ENCODE measurements around the gene AZI2.

The AZI2 gene

DNA sequence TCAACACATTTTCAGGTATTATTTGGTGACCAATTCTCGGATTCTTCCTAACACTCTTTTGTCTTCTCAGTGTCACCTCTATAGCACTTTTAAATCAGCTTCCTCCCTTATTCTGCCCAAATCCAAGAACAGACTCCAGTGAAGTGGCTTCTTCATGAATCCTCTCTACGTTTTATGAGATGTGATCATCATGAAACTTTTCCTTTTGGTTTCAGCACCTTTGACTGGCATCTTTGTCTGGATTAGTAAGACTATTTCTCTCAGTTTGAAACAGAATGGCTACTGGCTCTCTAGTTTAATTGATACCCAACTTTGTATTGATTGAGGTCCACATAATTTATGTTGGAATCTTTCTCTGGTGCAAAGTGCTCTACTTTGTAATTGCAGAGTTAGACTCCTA, 61.6 kb downstream of the AZI2 start:
- TF ChIP-seq, protein P1, sequence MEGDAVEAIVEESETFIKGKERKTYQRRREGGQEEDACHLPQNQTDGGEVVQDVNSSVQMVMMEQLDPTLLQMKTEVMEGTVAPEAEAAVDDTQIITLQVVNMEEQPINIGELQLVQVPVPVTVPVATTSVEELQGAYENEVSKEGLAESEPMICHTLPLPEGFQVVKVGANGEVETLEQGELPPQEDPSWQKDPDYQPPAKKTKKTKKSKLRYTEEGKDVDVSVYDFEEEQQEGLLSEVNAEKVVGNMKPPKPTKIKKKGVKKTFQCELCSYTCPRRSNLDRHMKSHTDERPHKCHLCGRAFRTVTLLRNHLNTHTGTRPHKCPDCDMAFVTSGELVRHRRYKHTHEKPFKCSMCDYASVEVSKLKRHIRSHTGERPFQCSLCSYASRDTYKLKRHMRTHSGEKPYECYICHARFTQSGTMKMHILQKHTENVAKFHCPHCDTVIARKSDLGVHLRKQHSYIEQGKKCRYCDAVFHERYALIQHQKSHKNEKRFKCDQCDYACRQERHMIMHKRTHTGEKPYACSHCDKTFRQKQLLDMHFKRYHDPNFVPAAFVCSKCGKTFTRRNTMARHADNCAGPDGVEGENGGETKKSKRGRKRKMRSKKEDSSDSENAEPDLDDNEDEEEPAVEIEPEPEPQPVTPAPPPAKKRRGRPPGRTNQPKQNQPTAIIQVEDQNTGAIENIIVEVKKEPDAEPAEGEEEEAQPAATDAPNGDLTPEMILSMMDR (conservative IDR thresholded peaks at IDR 0.05): no peak
- no peak overlapping the region for H3K27ac ChIP-seq

DNA sequence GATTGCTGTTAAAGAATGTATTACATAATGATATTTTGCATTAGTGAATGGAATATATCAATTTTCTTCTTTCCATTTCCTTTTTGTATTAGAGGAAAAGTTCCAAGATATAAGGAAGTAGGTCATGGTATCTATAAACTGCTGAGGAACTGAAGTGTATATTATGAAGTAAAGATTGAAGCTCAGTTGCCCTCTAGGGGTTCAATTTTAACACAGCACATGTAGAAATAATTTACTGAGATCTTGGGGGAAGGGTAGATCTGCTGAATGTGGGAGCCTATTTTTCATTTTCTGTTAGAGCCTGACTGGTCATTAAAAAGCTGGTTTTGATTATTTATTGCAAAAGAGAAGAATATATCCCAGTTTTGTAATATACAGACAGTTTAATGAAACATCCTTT, 62.0 kb downstream of the AZI2 start:
- TF ChIP-seq, protein P1 (conservative IDR thresholded peaks at IDR 0.05): peak; percentile 83
- H3K27ac ChIP-seq: no peak overlapping the region

DNA sequence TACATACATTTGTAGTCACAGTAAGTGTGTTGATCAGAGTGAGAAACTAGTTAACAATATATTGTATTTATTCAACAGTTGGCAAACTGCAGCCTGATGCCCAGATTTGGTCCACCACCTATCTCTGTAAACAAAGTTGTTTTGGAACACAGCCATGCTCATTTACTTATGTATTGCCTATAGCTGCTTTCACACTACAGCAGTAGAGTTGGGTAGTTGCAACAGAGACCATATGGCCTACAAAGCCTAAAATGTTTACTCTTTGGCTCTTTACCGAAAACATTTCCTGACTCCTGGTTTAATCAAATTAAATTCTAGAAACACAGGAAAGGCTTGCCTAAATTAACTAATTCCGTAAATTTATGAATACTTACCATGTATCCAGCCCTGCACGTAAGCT, 67.8 kb downstream of the AZI2 start:
- no peak overlapping the region for H3K27ac ChIP-seq
- TF ChIP-seq, protein P1 (conservative IDR thresholded peaks at IDR 0.05): no peak

DNA sequence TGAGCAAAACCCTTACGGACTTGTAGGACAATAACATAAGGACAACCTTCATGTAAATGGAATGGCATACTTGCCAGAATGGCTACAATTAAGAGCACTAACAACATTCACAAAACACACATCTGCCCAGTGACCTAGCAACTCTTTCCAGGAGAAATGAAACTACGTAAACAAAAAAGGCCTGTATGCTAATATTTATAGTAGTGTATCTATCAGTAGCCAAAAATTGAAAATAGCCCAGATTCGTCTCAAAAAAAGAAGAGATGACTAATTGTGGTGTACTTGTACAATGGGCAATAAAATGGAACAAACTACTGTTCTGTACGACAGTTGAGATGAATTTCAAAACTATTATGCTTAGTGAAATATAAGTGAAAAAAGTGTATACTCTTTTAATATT, 68.9 kb downstream of the AZI2 start:
- TF ChIP-seq, protein P1 (conservative IDR thresholded peaks at IDR 0.05): no peak
- H3K27ac ChIP-seq: no peak overlapping the region

DNA sequence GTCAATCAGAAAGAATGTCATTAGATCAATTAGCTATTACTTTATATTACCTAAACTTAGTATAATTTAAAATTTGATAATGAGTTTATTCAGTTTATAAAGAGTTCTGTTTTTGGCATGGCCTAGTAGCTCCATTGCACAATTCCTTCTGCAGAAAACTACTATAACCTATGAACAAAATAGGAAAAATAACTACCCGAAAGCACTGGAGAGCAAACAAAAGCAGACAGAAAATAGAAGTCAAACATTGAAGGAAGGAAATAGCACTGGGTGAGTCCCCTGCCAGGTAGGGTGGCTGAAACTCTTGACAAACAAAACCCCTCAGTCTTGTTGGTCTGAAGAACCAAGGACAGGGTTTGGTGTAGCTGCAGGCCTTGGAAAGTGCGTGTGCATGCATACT, 69.7 kb downstream of the AZI2 start:
- TF ChIP-seq, protein P1 (conservative IDR thresholded peaks at IDR 0.05): no peak

DNA sequence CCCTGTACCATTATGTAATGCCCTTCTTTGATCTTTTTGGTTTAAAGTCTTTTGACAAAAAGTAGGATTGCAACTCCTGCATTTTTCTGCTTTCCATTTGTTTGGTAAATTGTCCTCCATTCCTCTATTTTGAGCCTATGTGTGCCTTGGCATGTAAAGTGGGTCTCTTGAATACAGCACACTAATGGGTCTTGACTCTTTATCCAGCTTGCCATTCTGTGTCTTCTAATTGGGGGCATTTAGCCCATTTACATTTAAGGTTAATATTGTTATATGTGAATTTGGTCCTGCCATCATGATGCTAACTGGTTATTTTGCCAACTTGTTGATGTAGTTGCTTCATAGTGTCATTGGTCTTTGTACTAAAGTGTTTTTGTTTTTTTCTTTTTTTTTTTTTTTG, 74.8 kb downstream of the AZI2 start:
- TF ChIP-seq, protein P1 (conservative IDR thresholded peaks at IDR 0.05): no peak
- H3K27ac ChIP-seq: no peak overlapping the region

More for the DNA sequence above, 69.7 kb downstream of the AZI2 start:
- H3K27ac ChIP-seq: no peak overlapping the region
